WTC11 (cell line): ENCODE data around the gene ANKLE2. TPM values are rescaled to one million over a fixed set of nuclear protein-coding genes. Genes with fewer than 3 reads are reported as not detected.

ENCODE experiments used
- ATAC-seq: fragments of 200-7000 bp; cut with Tn5 transposase; 2 replicates; pipeline ENCODE4 v1.10.0; 2021; ENCODE audit warnings: mild to moderate bottlenecking, moderate library complexity
- CTCF ChIA-PET: fragments of 300-600 bp; sonication (Branson Sonifier 250); formaldehyde crosslinking; loops from one replicate; lab custom pipeline; 2021; ENCODE audit warnings: antibody characterized with exemption; lab: Charles Lee
- POLR2A ChIA-PET: fragments of 350-600 bp; sonication (Branson Sonifier 250); formaldehyde crosslinking; loops from one replicate; lab custom pipeline; 2021; ENCODE audit warnings: antibody characterized with exemption; lab: Charles Lee
- DNase-seq: peaks from one replicate; pipeline ENCODE4 v3.0.0; 2021; ENCODE audit warnings: low spot score
- H3K27ac Mint-ChIP-seq: 2 replicates; pipeline ENCODE4 v1.8.0; 2021; ENCODE audit warnings: mixed read lengths
- H3K27me3 Mint-ChIP-seq: 2 replicates; pipeline ENCODE4 v1.8.0; 2021; ENCODE audit warnings: low read depth, mild to moderate bottlenecking, moderate library complexity, mixed read lengths
- H3K36me3 Mint-ChIP-seq: 2 replicates; pipeline ENCODE4 v1.8.0; 2021; ENCODE audit warnings: mixed read lengths
- H3K4me1 Mint-ChIP-seq: 2 replicates; pipeline ENCODE4 v1.8.0; 2022; ENCODE audit warnings: mixed read lengths
- H3K4me3 Mint-ChIP-seq: 2 replicates; pipeline ENCODE4 v1.8.0; 2021; ENCODE audit warnings: mild to moderate bottlenecking, moderate library complexity, mixed read lengths
- H3K9me3 Mint-ChIP-seq: 2 replicates; pipeline ENCODE4 v1.8.0; 2021; ENCODE audit warnings: mixed read lengths
- AR ChIP-seq: fragments of 250-450 bp; sonication (Bioruptor Pico); IDR thresholded peaks from 2 replicates; pipeline ENCODE4 v1.9.0; 2021; ENCODE audit warnings: mild to moderate bottlenecking
- ATF6 ChIP-seq: sonication (generic); formaldehyde crosslinking; IDR thresholded peaks from 2 replicates; pipeline ENCODE4 v1.8.1; 2023; ENCODE audit warnings: mild to moderate bottlenecking, missing genetic modification reagents
- CBFB ChIP-seq: sonication (generic); formaldehyde crosslinking; IDR thresholded peaks from 2 replicates; pipeline ENCODE4 v1.8.1; 2022; ENCODE audit warnings: mild to moderate bottlenecking, low read depth, missing genetic modification reagents
- CTCF ChIP-seq: fragments of 200-600 bp; IDR thresholded peaks from 2 replicates; pipeline ENCODE4 v1.8.0; 2022; ENCODE audit warnings: antibody characterized with exemption
- E2F1 ChIP-seq: sonication (generic); formaldehyde crosslinking; IDR thresholded peaks from 2 replicates; pipeline ENCODE4 v1.8.0; 2022; ENCODE audit warnings: mild to moderate bottlenecking, missing genetic modification reagents
- E2F4 ChIP-seq: sonication (generic); formaldehyde crosslinking; IDR thresholded peaks from 2 replicates; pipeline ENCODE4 v1.8.1; 2022; ENCODE audit warnings: low read depth, mild to moderate bottlenecking, moderate library complexity, missing genetic modification reagents, borderline replicate concordance
- GTF2I ChIP-seq: fragments of 250-450 bp; sonication (Bioruptor Pico); conservative IDR thresholded peaks from 2 replicates; pipeline ENCODE4 v1.4.0; 2021; ENCODE audit warnings: mild to moderate bottlenecking
- IRF2 ChIP-seq: sonication (generic); formaldehyde crosslinking; IDR thresholded peaks from 2 replicates; pipeline ENCODE4 v1.8.0; 2022; ENCODE audit warnings: low read depth, missing genetic modification reagents, borderline replicate concordance
- MAX ChIP-seq: sonication (generic); formaldehyde crosslinking; IDR thresholded peaks from 2 replicates; pipeline ENCODE4 v1.8.0; 2022; ENCODE audit warnings: mild to moderate bottlenecking, missing genetic modification reagents
- MXD4 ChIP-seq: fragments of 250-450 bp; sonication (Bioruptor Pico); IDR thresholded peaks from 2 replicates; pipeline ENCODE4 v1.8.0; 2021; ENCODE audit warnings: mild to moderate bottlenecking, moderate library complexity, borderline replicate concordance
- OVOL2 ChIP-seq: fragments of 250-450 bp; sonication (Bioruptor Pico); IDR thresholded peaks from 2 replicates; pipeline ENCODE4 v1.9.0; 2021; ENCODE audit warnings: mild to moderate bottlenecking, borderline replicate concordance
- SMAD4 ChIP-seq: sonication (generic); formaldehyde crosslinking; IDR thresholded peaks from 2 replicates; pipeline ENCODE4 v1.8.0; 2022; ENCODE audit warnings: mild to moderate bottlenecking, missing genetic modification reagents
- STAT6 ChIP-seq: sonication (generic); formaldehyde crosslinking; conservative IDR thresholded peaks from 2 replicates; pipeline ENCODE4 v1.8.1; 2023; ENCODE audit warnings: mild to moderate bottlenecking, low read depth, missing genetic modification reagents, moderate library complexity
- TCF7 ChIP-seq: sonication (generic); formaldehyde crosslinking; IDR thresholded peaks from 2 replicates; pipeline ENCODE4 v1.8.0; 2022; ENCODE audit warnings: mild to moderate bottlenecking, low read depth, missing genetic modification reagents, moderate library complexity
- TEAD1 ChIP-seq: sonication (generic); formaldehyde crosslinking; IDR thresholded peaks from 2 replicates; pipeline ENCODE4 v1.8.0; 2022; ENCODE audit warnings: mild to moderate bottlenecking, missing genetic modification reagents
- TP53 ChIP-seq: sonication (generic); formaldehyde crosslinking; IDR thresholded peaks from 2 replicates; pipeline ENCODE4 v1.8.1; 2023; ENCODE audit warnings: mild to moderate bottlenecking, missing genetic modification reagents
- ZBTB21 ChIP-seq: sonication (generic); formaldehyde crosslinking; IDR thresholded peaks from 2 replicates; pipeline ENCODE4 v1.8.1; 2023; ENCODE audit warnings: mild to moderate bottlenecking, missing genetic modification reagents, borderline replicate concordance
- ZNF396 ChIP-seq: fragments of 250-450 bp; sonication (Bioruptor Pico); IDR thresholded peaks from 2 replicates; pipeline ENCODE4 v1.8.0; 2021; ENCODE audit warnings: mild to moderate bottlenecking, moderate library complexity, borderline replicate concordance
- total RNA-seq: library from RNA; stranded (reverse); gene quantifications from 3 replicates; pipeline ENCODE4 v1.2.3, GENCODE V29; 2021

ANKLE2 gene
- total RNA-seq, 1 experiment from 2014 or later = 63.8 TPM

GRCh38 chr12:132801741-132802140 lies 40.1 kb upstream of the ANKLE2 start:
- no peak for DNase-seq
- H3K9me3 Mint-ChIP-seq = no peaks in the 10 kb centered on the region
- H3K36me3 Mint-ChIP-seq = peaks cover 62% of the 10 kb centered on the region
- ChIA-PET POLR2A (no interaction called here), CTCF (interaction anchor here (0.9 kb wide), 1 partner anchor 9 kb away, joined by 3 read pairs; no protein-coding TSS in a partner anchor)
- H3K4me1 Mint-ChIP-seq = no peaks in the 10 kb centered on the region
- no peak overlapping the region for H3K4me3 Mint-ChIP-seq
- no peak overlapping the region for H3K27ac Mint-ChIP-seq
- H3K27me3 Mint-ChIP-seq = no peaks in the 10 kb centered on the region
- TF ChIP-seq GTF2I (CRISPR knock-in tag) = no peak
- no peak for TF ChIP-seq IRF2 (CRISPR knock-in tag)
- no peak for TF ChIP-seq ZBTB21 (CRISPR knock-in tag)
- TF ChIP-seq TCF7 = no peak
- ATAC-seq = no peak

- H3K27ac Mint-ChIP-seq = no peak overlapping the region
- H3K27me3 Mint-ChIP-seq = no peaks in the 10 kb centered on the region
- no peaks in the 10 kb centered on the region for H3K4me1 Mint-ChIP-seq
- CTCF ChIA-PET = interaction anchor here (0.7 kb wide), 1 partner anchor 12 kb away, joined by 3 read pairs; no protein-coding TSS in a partner anchor
- POLR2A ChIA-PET = no interaction called here
- DNase-seq = no peak
- H3K36me3 Mint-ChIP-seq = peaks cover 66% of the 10 kb centered on the region
- H3K9me3 Mint-ChIP-seq = no peaks in the 10 kb centered on the region
- TF ChIP-seq STAT6 = no peak
- no peak for TF ChIP-seq OVOL2
- TF ChIP-seq TEAD1 = no peak
- no peak overlapping the region for H3K4me3 Mint-ChIP-seq
- ATAC-seq = no peak
Observed at GRCh38 chr12:132798836-132799235, 37.2 kb upstream of the ANKLE2 start.

GRCh38 chr12:132797820-132798570 lies 36.4 kb upstream of the ANKLE2 start:
- Mint-ChIP-seq H3K9me3 (no peaks in the 10 kb centered on the region), H3K4me3 (no peak overlapping the region), H3K36me3 (peaks cover 60% of the 10 kb centered on the region), H3K27me3 (no peaks in the 10 kb centered on the region), H3K4me1 (no peaks in the 10 kb centered on the region), H3K27ac (no peak overlapping the region)
- ChIA-PET POLR2A (no interaction called here), CTCF (interaction anchor here (0.7 kb wide), 1 partner anchor 12 kb away, joined by 3 read pairs; no protein-coding TSS in a partner anchor)
- TF ChIP-seq AR (CRISPR knock-in tag) = no peak
- TF ChIP-seq ZNF396 (CRISPR knock-in tag) = no peak
- TF ChIP-seq CTCF = no peak
- TF ChIP-seq ATF6 (CRISPR knock-in tag) = no peak
- no peak for TF ChIP-seq TP53
- TF ChIP-seq CBFB = no peak
- no peak for TF ChIP-seq E2F1 (CRISPR knock-in tag)
- TF ChIP-seq E2F4 = no peak
- no peak for TF ChIP-seq MXD4 (CRISPR knock-in tag)
- no peak for TF ChIP-seq SMAD4 (CRISPR knock-in tag)
- no peak for TF ChIP-seq MAX
- ATAC-seq (no peak), DNase-seq (no peak)
